NCI-H2227 treated with DMSO at 0.1 percent for 48 hours (cell line): ENCODE data around the gene KLRG1.

Experiments used
- DNase-seq: peaks from one replicate; lab custom pipeline; 2025; lab: John Stamatoyannopoulos, UW

KLRG1 gene

DNA sequence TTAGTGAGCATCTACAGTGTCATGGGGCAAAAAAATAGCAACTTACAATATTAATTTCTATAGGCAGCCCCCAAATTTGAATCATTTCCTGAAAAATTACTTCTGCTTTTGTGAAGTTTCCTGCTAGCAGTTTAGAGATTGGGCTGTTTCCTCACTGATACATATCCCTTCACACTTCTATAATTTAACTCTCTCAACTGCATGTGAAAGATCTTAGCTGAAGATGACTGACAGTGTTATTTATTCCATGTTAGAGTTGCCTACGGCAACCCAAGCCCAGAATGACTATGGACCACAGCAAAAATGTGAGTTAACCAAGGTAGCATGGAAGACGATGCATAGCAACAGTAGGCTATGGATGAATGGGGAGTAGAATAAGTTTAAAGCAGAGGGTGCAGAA lies at the start of gene KLRG1:
Gene KLRG1 (plus strand): TSS at position 134 of the 400 bp plus-strand sequence. CDS start 90 bp downstream, at position 224.
- DNase-seq: no peak

GRCh38 chr12:8941691-8942478 lies 47.5 kb upstream of the KLRG1 start:
- no peak for DNase-seq

GRCh38 chr12:8943565-8944186 lies 45.7 kb upstream of the KLRG1 start:
- DNase-seq: no peak

GRCh38 chr12:8946733-8947132 lies 42.6 kb upstream of the KLRG1 start:
- DNase-seq: no peak

DNA sequence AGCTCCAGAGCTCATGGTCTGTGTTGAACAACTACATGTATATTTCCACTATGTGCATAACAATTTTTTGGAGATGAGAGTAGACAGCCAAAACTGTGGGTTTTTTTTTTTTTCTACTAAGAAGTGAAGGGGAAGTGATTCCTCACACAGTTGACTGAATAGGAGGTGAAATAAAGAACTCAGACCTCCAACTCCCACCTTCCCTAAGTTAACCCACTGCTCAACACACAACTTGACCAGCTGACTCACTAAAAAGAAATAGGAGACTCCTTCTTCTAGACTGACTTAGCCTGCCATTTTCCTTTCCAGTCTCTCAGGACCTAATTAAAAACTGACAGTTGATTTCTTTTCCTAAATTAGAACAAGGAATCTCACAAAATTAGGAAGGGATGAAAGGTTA lies 41.6 kb upstream of the KLRG1 start:
- DNase-seq: no peak

GRCh38 chr12:8948701-8949341 lies 40.5 kb upstream of the KLRG1 start:
- no peak for DNase-seq

DNA sequence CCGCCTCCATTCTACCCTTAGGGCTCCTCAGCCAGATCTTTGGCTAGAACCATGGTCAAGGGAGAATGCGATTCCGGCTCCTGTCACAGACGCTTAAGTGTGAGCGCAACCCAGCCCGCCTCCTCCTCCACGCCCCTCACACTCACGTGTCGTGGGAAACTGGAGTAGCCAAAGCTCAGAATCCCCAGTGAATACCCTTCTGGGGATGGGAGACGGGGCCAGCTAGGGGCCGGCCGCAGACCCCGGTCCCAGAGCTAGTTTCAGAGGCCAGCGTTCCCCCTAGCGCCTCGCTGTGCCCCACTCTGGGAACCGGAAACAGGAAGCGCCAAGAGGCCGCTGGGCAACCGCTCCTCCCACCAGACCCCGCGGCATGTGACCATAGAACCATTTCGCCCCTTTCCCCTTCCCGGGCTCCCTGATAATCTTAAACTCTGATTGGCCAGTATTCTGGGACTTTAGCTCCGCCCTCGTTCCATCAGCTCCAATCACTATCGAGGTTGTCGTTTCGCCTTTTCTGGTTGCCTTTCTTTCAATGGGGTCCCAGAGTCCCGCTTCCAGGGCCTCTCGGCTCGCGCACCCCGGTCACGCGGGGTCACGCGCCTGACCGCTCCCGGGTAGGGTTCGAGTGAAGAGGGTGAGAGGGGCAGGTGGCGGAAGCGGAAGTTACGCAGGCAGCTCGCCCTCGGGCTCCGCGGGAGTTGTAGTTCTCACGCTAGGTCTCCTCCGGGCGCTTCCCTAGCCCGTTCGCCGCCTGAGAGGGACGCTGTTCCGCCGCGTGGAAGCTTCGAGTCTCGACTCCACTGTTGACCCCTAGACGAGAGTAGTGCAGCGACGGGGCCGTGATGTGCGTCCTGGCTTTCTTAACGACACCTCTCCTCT lies 39.8 kb upstream of the KLRG1 start, which contains the start of gene M6PR:
Gene M6PR (minus strand): TSS at position 304 of the 879 bp plus-strand sequence. CDS start 3,241 bp downstream, outside the sequence.
- DNase-seq: peak; percentile 93

DNA sequence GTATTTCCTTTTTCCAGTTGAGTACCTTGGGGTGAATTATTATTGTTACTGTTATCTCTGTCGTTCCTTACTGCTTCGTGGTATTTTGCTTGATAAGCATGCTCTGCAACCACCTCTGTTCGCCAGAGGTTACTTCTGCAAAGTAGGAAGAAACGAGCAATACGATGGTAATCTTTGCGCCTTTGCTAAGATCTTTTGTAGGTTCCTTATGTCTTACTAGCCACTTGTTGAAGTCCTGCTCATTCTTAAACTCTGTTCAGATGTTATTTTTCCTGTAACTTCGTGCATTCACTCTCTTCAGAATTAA lies 39.2 kb upstream of the KLRG1 start:
- DNase-seq: no peak

DNA sequence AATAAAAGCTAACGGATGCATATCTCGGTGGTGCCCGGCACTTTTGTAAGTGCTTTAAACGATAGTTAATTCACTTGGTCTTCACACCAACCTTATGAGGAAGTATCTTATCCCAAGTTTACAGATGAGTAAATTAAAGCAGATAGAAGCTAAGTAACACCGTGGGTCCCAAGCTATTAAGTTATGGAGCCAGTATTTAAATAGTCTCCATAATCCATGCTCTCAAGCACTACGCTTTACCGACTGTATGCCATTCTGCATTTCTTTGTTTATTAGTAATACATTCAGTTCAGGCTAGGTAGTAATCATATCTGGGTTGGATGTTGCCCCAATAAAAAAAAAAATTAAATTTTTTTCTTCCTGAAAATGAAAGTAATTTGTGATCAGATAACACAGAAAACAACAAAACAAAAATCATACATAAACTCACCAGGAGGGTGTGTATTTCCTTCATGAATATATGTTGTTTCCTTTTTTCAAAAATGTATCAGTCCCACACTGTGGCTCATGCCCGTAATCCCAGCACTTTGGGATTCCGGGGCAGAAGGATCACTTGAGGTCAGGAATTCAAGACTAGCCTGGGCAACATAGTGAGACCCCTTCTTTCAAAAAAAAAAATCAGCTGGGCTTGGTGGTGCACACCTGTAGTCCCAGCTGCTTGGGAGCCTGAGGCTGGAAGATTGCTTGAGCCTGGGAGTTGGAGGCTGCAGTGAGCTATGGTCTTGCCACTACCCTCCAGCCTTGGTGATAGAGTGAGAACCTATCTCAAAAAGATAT lies 38.5 kb upstream of the KLRG1 start:
- DNase-seq: no peak

- DNase-seq: no peak
Observed at GRCh38 chr12:8951744-8952143, 37.6 kb upstream of the KLRG1 start.

DNA sequence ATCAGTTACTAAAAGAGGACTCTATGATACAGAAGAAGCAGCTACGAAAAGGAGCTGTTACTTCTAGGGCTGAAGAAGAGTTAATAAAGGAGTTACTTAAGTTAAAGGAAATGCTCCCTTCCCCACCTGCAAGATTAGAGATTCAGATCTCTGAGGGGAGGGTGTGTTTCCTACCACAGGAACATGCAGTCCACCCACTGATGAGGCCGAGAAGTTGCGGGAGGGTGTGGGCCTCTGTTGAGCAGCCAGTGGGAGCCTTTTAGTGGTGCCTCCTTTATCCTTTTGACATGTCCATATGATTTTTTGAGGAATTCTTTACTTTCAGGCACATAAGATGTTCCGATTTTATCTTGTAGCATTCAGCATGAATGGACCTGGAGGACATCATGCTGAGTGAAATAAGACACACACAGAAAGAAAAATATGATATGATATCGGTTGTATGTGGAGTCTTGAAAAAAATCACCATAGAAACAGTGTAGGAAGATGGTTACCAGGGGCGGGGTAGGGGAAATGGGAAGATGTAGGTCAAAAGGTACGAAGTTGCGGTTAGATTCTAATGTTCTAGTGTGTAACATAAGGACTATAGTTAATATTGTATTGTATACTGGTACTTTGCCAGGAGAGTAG lies 35.5 kb upstream of the KLRG1 start:
- DNase-seq: no peak

DNA sequence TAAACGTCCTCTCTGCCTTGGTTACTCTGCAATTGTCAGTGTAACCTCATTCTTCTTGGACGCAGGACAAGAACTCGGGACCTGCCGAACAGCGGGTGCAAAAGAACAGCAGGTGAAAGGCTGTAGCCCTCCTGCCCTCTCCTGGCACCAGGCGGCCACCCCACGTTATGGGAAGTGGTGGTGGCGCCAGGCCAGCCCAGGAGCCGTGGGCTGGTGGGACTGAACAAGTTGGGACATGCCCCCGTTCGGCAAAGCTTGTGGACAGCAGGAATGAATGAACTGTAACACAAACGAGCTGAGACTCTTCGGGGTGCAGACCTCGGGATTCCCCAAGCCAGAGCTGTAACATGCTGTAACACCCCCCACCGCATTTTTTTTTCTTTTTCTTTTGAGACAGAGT lies 33.3 kb upstream of the KLRG1 start:
- DNase-seq: no peak

DNA sequence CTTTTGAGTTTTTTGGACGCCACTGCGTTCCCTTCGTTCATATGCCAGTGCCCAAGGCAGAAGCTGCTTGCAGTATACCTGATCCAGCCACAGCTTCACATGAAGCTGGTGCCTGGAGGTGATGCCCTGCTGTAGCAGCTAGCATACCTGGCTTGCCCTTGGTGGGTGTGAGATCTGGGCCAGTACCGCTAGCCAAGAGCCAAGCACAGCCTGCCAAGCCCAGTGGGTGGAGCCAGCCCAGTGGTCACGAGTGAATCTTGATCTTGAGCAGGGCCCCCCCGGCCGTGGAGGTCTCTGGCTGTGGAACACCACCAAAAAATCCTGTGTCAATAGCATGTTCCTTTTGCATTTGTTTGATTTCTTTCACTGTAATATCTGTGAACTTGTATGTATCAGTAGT lies 32.6 kb upstream of the KLRG1 start:
- DNase-seq: no peak

- no peak for DNase-seq
Observed at GRCh38 chr12:8957561-8957960, 31.8 kb upstream of the KLRG1 start.

DNA sequence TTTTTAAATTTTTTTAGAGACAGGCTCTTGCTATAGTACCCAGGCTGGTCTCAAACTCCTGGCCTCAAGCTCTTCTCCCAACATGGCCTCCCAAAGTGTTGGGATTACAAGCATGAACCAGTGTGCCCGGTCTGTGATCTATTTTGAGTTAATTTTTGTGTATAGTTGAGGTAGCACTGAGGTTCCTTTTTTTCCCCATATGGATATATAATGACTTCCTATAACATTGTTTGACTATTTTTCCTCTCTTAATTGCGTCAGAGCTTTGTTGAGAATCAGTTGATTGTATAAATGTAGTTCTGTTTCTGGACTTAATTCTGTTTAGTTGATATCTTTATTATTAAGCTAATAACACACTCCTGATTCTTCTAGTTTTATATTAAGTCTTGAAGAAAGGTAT lies 31.3 kb upstream of the KLRG1 start:
- no peak for DNase-seq

DNA sequence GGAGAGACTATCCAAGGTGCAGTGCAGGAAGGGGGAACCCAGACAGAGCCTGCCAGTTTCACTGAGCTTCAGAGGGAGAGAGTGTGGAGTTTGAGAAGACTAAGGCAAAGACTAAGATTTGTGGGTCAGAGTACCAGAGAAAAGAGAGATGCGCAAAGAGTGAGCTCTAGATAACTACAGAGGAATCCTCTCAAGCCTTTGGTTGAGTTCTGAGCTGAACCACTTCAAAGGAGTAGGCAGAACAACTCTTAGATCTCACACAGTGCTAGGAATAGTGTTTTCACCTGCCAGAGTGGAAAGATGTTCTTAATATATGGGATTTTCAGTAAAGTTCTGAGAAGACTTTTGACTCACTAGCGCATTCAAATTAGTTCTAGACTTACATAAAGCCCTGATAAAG lies 29.2 kb upstream of the KLRG1 start:
- DNase-seq: no peak

DNA sequence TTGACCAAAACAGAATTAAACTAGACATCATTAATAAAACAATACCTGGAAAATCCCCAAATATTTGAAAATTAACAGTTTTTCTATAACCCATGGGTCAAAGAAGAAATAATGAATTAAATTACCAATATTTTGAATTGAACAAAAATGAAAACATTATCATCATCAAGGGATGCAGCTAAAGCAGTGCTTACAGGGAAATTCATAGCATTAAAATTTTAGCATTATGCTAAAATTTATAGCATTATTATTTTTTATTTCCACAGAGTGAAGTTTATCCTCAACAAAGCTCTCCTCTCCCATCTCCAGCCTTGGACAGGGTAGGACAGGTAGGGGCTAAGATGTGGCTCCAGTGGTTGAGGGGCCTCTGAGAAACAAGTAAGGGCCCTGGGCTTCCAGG lies 20.6 kb upstream of the KLRG1 start:
- DNase-seq: no peak

DNA sequence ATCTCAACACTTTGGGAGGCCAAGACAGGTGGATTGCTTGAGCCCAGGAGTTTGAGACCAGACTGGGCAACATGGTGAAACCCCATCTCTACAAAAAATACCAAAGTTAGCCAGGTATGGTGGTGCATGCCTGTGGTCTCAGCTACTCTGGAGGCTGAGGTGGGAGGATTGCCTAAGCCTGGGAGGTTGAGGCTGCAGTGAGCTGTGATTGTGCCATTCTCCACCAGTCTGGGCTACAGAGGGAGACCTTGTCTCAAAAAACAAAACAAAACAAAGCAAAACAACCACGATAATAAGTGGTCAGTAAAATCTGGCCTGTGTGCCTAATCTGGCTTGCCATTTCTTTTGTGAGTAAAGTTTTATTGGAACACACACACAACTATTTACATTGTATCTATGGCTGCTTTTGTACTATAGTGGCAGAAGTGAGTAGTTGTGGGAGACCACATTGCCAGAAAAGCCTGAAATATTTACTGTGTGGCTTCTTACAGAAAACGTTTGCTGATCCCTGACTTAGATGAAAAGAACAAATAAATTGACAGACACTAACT lies 19.4 kb upstream of the KLRG1 start:
- DNase-seq: no peak

DNA sequence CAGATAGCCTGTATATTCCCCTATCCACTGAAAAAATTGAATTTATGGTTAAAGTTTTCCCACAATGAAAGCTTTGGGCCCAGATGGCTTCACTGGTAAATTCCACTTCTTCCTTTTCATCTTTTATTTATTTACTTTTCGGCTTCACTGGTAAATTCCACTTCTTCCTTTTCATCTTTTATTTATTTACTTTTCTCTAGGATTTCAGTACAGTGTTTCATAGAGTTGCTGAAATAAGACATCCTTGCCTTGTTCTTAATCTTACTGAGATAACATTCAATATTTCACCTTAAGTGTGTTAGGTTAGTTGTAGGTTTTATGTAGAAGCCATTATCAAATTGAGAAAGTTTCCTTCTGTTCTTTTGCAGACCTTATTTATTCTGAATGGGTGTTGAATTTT lies 18.9 kb upstream of the KLRG1 start:
- DNase-seq: no peak

DNA sequence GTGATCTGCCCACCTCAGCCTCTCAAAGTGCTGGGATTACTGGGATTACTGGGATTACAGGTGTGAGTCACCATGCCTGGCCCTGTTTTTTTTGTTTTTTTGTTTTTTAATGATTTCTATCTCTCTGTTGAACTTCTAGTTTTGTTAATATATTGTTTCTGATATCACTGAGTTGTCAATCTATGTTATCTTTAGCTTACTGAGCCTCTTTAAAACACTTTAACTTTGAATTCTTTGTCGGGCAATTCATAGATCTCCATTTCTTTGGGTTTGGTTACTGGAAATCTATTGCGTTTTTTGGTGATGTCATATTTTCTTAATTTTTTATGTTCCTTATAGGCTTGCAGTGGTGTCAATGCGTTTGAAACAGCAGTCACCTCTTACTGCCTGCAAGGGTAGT lies 9.2 kb upstream of the KLRG1 start:
- DNase-seq: no peak
